ENCODE data around the gene TSPAN18.

The TSPAN18 gene

GRCh38 chr11:44912270-44912987, 185.7 kb downstream of the TSPAN18 start:
- H3K4me1 ChIP-seq (ENCODE audit: insufficient read depth, low read length, severe bottlenecking) = no peaks in the 10 kb centered on the region
- H3K79me2 ChIP-seq (ENCODE audit: insufficient read depth, low read length) = no peaks in the 10 kb centered on the region

DNA sequence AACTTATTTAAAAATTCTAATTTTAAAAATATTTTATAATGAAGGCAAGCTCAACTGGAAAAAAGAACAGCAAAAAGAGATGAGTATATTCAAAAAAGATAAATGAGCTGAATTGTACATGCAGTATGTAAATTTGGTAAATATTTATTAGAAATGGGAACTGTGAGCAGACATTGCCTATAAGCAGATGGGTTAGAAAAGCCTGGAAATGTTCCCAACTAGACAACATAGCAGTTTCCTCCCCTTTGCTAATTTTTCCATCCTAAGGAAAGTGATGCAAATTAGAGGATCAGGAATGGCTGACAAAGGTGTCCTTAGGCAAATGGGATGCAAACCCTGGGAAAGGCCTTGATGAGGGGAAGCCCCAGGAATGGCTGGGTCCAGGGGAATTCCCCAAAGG, 186.7 kb downstream of the TSPAN18 start:
- no peaks in the 10 kb centered on the region for H3F3A ChIP-seq (ENCODE audit: insufficient read depth, low read length)
- H3K9ac ChIP-seq (ENCODE audit: low read length) = no peak overlapping the region
- TF ChIP-seq, protein P1, sequence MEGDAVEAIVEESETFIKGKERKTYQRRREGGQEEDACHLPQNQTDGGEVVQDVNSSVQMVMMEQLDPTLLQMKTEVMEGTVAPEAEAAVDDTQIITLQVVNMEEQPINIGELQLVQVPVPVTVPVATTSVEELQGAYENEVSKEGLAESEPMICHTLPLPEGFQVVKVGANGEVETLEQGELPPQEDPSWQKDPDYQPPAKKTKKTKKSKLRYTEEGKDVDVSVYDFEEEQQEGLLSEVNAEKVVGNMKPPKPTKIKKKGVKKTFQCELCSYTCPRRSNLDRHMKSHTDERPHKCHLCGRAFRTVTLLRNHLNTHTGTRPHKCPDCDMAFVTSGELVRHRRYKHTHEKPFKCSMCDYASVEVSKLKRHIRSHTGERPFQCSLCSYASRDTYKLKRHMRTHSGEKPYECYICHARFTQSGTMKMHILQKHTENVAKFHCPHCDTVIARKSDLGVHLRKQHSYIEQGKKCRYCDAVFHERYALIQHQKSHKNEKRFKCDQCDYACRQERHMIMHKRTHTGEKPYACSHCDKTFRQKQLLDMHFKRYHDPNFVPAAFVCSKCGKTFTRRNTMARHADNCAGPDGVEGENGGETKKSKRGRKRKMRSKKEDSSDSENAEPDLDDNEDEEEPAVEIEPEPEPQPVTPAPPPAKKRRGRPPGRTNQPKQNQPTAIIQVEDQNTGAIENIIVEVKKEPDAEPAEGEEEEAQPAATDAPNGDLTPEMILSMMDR (IDR thresholded peaks at IDR 0.05; ENCODE audit: low read length) = no peak
- no peak for TF ChIP-seq EZH2 (IDR thresholded peaks at IDR 0.05; ENCODE audit: borderline replicate concordance, low read length)
- no peaks in the 10 kb centered on the region for H3K9me3 ChIP-seq (ENCODE audit: low read length)
- H3K36me3 ChIP-seq (ENCODE audit: insufficient read depth, low read length) = no peaks in the 10 kb centered on the region
- H3K27ac ChIP-seq (ENCODE audit: low read depth, low read length, poor library complexity, severe bottlenecking) = no peak overlapping the region
- H3K4me2 ChIP-seq (ENCODE audit: low read length) = no peak overlapping the region
- H3K79me2 ChIP-seq (ENCODE audit: insufficient read depth, low read length) = no peaks in the 10 kb centered on the region
- no peak overlapping the region for H2AFZ ChIP-seq (ENCODE audit: low read length)
- H3K27me3 ChIP-seq (ENCODE audit: insufficient read depth, low read length) = no peaks in the 10 kb centered on the region
- no peaks in the 10 kb centered on the region for H4K20me1 ChIP-seq (ENCODE audit: insufficient read depth, low read length)
- no peaks in the 10 kb centered on the region for H3K4me1 ChIP-seq (ENCODE audit: insufficient read depth, low read length, severe bottlenecking)
- no peaks in the 10 kb centered on the region for H3K9me2 ChIP-seq (ENCODE audit: low read depth, low read length)
- H3K4me3 ChIP-seq (ENCODE audit: low read depth, low read length, poor library complexity, severe bottlenecking) = no peak overlapping the region

More at GRCh38 chr11:44912270-44912987, 185.7 kb downstream of the TSPAN18 start:
- TF ChIP-seq, protein P1 (IDR thresholded peaks at IDR 0.05; ENCODE audit: low read length) = no peak
- no peak for TF ChIP-seq EZH2 (IDR thresholded peaks at IDR 0.05; ENCODE audit: borderline replicate concordance, low read length)
- Histone ChIP-seq H3F3A (ENCODE audit: insufficient read depth, low read length) (no peaks in the 10 kb centered on the region), H3K36me3 (ENCODE audit: insufficient read depth, low read length) (no peaks in the 10 kb centered on the region), H2AFZ (ENCODE audit: low read length) (no peak overlapping the region), H3K9me3 (ENCODE audit: low read length) (no peaks in the 10 kb centered on the region), H3K4me3 (ENCODE audit: low read depth, low read length, poor library complexity, severe bottlenecking) (no peak overlapping the region), H4K20me1 (ENCODE audit: insufficient read depth, low read length) (no peaks in the 10 kb centered on the region), H3K4me2 (ENCODE audit: low read length) (no peak overlapping the region), H3K27me3 (ENCODE audit: insufficient read depth, low read length) (no peaks in the 10 kb centered on the region), H3K27ac (ENCODE audit: low read depth, low read length, poor library complexity, severe bottlenecking) (no peak overlapping the region), H3K9me2 (ENCODE audit: low read depth, low read length) (no peaks in the 10 kb centered on the region), H3K9ac (ENCODE audit: low read length) (no peak overlapping the region)

DNA sequence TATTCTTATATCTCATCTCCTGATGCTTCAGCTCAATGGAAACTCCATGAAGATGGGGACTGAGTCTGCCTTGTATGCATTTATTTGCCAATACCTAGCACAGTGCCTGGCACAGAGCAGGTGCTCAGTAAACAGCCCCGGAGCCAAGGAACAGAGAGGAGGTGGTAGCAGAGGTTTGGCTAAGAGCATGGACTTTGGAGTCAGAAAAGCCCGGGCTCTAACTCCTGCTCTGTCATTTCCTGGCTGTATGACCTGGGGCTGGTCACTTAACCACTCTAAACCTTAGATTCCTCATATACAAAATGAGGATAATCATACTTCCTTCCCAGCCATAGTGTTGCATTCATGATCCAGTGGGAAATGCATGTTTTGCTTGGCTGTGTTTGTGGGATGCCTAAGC, 187.3 kb downstream of the TSPAN18 start:
- Histone ChIP-seq H2AFZ (ENCODE audit: low read length) (no peak overlapping the region), H3K27me3 (ENCODE audit: insufficient read depth, low read length) (no peaks in the 10 kb centered on the region), H3K9me3 (ENCODE audit: low read length) (no peaks in the 10 kb centered on the region), H3F3A (ENCODE audit: insufficient read depth, low read length) (no peaks in the 10 kb centered on the region), H4K20me1 (ENCODE audit: insufficient read depth, low read length) (no peaks in the 10 kb centered on the region), H3K4me1 (ENCODE audit: insufficient read depth, low read length, severe bottlenecking) (no peaks in the 10 kb centered on the region), H3K4me3 (ENCODE audit: low read depth, low read length, poor library complexity, severe bottlenecking) (no peak overlapping the region), H3K9ac (ENCODE audit: low read length) (no peak overlapping the region), H3K4me2 (ENCODE audit: low read length) (no peak overlapping the region), H3K36me3 (ENCODE audit: insufficient read depth, low read length) (no peaks in the 10 kb centered on the region), H3K79me2 (ENCODE audit: insufficient read depth, low read length) (no peaks in the 10 kb centered on the region), H3K27ac (ENCODE audit: low read depth, low read length, poor library complexity, severe bottlenecking) (no peak overlapping the region), H3K9me2 (ENCODE audit: low read depth, low read length) (no peaks in the 10 kb centered on the region)
- TF ChIP-seq, protein P1 (IDR thresholded peaks at IDR 0.05; ENCODE audit: low read length) = no peak
- no peak for TF ChIP-seq EZH2 (IDR thresholded peaks at IDR 0.05; ENCODE audit: borderline replicate concordance, low read length)

Measured in OCI-LY1 (cell line).